ENCODE data around the gene SH2D4B.
"Not testable (repeated sequence)": the region's sequence is repeated elsewhere in the genome, so short reads cannot be mapped to it uniquely, and the experiment has no call there.

Gene SH2D4B

DNA sequence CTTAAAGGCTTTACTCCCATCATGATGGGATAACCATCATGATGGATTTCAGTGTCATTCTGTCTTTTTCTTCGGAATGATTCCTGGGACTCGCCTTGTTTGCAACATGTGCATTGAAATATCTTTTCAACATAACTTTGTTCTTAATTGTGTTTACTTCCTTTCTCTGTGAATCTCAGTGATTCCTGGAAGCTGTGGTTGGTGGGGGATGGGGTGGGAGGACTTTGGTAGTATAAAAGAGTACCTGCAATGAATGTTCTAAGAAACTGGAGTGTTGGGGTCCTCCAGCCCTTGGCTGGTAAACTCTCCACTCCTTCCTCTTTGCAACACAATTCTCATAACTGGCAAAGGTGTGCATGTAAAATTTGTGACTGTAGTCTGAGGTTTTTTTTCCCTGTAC lies 11.5 kb upstream of the SH2D4B start:
- no peak for DNase-seq

GRCh38 chr10:80526742-80527141 lies 11.0 kb upstream of the SH2D4B start:
- DNase-seq, result no peak

- DNase-seq, result no peak
Measured at GRCh38 chr10:80528185-80528700, 9.5 kb upstream of the SH2D4B start.

- no peak for DNase-seq
Measured at GRCh38 chr10:80528901-80529300, 8.8 kb upstream of the SH2D4B start.

- DNase-seq, result peak; percentile 39
Measured at GRCh38 chr10:80529604-80530003, 8.1 kb upstream of the SH2D4B start.

DNA sequence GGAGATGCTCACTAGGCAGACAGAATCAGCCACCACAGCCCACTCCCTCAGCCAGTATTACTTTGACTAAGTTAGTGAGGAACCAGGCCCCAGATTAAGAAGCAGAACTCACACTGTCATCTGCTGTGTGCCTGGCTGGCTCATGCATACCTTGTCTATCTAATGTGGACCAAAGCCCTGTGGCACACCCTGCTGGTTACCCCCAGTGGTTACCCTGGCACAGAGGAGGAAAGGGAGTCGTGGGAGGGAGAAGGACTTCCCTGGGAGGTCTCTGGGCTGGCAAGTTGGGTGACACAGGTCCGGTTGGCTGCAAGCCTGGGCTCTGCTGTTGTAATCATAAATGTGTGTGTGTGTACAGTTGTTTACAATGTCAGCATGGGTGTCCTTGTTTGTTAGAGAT lies 7.5 kb upstream of the SH2D4B start:
- peak; percentile 60 for DNase-seq

GRCh38 chr10:80530816-80531215 lies 6.9 kb upstream of the SH2D4B start:
- no peak for DNase-seq

GRCh38 chr10:80532571-80532970 lies 5.1 kb upstream of the SH2D4B start:
- DNase-seq, result no peak

- DNase-seq, result not testable (repeated sequence)
Measured at GRCh38 chr10:80534059-80534458, 3.6 kb upstream of the SH2D4B start.

- DNase-seq, result not testable (repeated sequence)
Measured at GRCh38 chr10:80534646-80535045, 3.1 kb upstream of the SH2D4B start.

DNA sequence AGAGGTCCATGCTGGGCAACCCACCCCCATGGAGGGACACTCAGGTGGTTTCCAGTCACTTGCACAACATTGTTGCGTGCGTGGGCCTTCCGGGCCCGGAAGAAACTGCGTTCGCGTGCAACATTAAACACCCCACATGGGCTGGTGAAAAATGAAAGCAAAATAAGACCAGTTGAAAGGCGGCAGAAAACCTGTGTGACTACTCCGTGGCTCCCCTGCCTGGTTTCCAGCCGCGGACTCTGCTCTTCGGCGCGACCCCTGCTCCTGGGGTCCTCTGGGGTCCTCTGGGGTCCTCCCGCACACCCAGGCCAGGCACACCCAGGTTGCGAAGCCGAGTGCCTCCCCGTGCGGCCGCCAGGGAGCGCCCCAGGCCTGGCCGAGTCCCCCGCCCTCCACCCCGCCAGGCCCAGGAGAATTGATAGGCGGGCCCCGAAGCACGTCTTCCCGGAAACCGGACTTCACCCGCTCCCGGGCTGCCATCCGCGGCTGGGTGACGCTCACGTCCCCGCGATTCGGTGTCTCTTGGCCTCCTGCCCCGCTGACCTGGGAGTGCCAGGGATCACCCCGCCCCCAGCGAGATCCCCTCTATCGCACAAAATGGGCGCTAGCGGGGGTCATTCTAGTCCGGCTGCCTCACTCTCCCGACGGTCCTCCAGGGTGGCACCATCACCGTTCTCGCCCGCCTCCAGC lies 1.9 kb upstream of the SH2D4B start:
- DNase-seq, result peak; percentile 86

DNA sequence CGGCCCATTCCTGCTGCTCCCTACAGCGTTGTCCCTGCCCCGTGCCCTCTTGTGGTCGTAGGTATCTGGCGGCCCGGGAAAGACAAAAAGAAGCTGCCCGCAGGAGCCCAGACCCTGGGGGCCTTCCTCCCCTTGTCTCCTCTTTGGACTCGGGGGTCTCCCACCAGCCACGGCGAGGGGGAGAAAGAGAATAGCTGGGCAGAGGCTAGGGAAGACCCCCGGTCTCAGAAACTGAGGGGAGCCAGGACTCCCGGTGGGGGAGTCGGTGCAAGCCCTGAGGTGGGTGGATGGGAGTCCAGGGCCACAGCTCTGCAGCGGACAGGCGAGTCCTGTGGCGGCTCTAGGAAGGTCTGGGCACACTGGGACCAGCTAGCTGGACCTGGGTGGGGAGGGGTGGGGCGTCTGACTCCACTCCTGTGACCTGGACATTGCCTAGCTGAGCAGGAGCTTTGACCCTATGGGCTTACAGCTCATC lies 1.3 kb upstream of the SH2D4B start:
- DNase-seq, result no peak

DNA sequence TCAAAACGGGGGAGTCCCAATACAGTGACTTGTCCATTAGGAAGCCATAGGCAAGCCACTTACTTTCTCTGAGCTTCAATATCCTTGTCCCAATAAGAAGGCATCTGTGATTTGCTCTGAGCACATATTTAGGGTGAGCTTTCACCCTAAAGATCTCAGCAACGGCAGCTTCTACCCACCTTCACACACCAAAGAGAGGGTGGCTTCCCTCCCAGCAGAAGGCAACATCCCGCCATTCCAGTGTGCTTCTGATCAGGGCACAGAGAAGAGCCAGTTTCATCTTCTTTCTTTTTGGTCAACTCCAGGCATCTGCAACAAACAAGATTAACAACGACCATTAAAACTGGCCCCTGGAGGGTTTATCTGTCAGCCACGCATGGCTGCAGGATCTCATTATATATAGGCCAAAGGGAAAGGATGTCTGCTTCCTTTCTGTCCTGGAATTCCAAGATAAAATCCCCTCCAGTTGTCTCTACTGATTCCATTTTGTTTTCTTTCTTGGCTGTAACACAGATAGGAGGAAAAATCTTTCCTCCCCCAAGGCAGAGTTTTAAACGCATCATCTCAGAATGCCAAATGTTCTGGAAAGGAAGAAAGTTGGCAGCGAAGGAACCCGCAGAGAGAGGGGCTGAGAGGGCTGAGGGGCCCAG lies 491 bp upstream of the SH2D4B start:
- no peak for DNase-seq

DNA sequence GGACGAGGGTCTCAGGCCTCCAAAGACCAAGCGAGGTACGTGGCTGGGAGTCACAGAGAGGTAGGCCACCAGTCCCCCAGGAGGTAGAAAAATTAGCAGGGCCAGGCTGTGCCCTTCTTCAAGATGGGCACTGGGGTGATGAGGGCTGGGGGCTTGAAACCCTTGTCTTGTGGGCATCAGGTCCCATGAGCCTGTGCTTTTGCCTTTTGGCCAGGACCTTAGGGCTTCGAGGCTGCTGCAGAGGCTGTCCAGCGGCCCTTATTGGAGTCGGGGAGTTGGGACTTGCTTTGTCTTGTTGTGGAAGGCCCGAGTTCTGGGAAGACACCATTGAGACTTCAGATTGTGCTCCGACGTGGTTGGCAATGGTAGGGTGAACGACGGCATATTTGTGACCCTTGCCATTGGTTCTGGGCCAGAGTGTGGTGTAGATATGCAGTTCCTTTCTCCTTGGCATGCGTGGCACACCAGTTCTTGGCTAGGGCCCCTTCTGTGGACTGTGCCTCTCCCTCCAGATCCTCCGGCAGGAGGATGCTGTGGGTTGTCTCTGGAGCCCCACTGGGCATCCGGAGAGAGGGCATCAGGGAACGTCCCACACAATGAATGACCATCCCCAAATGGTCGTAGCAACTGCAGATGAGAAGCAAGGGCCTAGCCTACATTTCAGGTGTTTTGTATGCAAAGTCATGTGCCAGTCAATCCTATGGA lies 931 bp downstream of the SH2D4B start:
- DNase-seq, result no peak

DNA sequence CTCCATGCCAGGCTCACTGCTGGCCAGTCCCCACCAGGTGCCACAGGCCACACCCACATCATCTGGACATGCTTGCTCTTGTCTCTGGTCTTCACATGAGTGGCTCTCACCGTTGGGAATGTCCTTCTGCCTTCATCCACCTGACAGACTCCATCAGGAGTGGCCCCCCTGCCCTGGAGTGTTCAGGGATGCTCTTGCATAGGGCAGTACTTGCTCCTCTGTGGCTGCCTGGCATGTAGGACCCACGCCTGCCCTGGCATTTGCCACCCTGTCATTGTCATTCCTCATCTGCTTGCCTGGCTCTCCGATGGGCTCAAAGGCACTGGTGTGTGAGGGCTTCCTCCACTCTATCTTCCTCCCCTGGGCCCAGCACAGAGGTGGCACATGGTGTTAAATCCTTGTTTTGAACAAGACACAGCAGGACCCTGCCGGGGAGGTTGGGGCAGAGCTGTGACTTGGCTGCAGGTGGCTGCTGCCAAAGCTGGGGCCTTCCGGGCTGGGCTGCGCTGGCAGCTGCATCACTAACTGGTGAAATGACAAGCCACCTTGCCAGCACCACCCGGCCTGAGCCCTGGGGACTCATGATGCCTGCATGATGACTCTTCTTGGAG lies 1.8 kb downstream of the SH2D4B start:
- no peak for DNase-seq

DNA sequence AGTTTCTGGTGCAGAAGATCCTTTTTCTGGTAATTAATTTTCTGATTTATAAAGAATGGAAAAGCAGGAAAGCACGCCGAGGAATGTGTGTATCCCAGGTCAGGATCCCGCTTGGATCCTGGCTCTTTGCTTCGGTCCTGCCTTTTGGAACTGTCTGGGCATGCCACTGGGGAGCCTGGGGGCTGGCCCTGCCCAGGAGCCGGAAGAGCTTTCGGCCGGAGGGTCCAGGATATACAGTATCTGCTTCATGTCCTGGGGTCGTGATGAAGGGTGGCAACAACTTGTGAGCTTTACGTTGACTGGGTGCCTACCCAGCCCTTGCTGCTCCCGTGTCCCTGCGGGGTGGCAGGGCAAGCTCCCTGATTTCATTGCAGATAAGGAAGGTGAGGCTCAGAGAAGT lies 2.4 kb downstream of the SH2D4B start:
- DNase-seq, result no peak

- DNase-seq, result no peak
Measured at GRCh38 chr10:80540618-80540980, 2.9 kb downstream of the SH2D4B start.

- DNase-seq, result no peak
Measured at GRCh38 chr10:80540981-80541750, 3.5 kb downstream of the SH2D4B start.

- no peak for DNase-seq
Measured at GRCh38 chr10:80542053-80542452, 4.4 kb downstream of the SH2D4B start.

DNA sequence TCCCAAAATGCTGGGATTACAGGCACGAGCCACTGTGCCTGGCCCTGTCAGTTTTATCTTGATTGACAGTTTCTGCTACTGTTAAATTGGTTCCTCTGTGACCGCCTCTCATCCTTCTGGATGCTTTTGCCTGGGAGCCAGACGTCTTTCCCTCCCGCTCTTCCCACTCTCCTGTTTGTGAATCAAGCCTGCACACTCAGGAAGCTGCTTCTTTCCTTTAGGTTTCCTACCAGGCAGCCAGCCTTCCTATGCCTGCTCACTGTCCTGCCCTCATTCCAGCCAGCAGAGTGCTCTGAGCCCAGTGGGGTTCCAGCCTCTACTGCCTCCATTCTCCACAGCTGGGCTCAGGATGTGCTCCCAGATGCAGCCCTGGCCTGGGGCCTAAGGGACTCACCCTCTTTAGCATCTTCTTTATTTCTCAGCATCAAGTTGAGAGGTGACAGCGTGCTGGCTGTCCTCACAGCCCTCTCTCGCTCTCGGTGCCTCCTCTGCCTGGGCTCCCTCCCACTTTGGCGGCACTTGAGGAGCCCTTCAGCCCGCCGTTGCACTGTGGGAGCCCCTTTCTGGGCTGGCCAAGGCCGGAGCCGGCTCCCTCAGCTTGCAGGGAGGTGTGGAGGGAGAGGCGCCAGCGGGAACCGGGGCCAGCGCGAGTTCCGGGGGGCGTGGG lies 5.1 kb downstream of the SH2D4B start:
- no peak for DNase-seq

DNA sequence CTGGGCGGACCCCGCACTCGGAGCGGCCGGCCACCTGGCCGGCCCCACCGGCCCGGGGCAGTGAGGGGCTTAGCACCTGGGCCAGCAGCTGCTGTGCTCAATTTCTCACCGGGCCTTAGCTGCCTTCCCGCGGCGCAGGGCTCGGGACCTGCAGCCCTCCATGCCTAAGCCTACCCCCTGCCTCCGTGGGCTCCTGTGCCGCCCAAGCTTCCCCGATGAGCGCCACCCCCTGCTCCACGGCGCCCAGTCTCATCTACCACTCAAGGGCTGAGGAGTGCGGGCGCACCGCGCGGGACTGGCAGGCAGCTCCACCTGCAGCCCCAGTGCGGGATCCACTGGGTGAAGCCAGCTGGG lies 5.6 kb downstream of the SH2D4B start:
- DNase-seq, result not testable (repeated sequence)

DNA sequence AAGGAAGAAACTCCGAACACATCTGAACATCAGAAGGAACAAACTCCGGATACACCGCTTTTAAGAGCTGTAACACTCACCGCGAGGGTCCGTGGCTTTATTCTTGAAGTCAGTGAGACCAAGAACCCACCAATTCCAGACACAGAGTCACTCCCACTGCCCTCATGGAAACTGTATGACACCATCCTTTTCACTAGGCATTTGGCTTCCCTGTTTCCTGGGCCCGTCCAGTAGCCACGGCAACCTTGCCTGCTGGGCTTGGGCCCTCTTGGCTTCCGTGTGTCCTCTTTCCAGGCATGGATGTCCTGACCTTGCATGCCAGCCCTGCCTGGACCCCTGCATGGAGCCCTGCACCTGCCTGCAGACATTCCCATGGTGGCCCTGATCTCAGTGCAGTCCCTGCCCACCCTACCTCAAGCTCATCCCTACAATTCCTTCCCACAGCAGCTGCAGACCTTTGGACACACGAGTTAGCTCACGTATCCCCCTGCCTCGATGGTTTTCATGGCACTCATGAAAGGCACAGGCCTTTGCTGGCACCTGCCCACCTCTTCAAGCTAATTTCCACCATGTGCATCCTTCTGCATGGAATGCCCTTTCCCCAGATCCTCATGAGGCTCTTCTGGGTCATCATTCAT lies 6.7 kb downstream of the SH2D4B start:
- DNase-seq, result no peak
